Activated T-helper 1 cell treated with Interleukin-2 at 50 U/mL for 16 hours (primary cell): ENCODE results near the gene PCDHA8.
"Not testable (repeated sequence)": the region's sequence is repeated elsewhere in the genome, so short reads cannot be mapped to it uniquely, and the experiment has no call there.

Source experiments
- DNase-seq: peaks from one replicate; pipeline ENCODE4 v3.0.0-alpha.2; 2020; ENCODE audit warnings: low read depth

The PCDHA8 gene, protein sequence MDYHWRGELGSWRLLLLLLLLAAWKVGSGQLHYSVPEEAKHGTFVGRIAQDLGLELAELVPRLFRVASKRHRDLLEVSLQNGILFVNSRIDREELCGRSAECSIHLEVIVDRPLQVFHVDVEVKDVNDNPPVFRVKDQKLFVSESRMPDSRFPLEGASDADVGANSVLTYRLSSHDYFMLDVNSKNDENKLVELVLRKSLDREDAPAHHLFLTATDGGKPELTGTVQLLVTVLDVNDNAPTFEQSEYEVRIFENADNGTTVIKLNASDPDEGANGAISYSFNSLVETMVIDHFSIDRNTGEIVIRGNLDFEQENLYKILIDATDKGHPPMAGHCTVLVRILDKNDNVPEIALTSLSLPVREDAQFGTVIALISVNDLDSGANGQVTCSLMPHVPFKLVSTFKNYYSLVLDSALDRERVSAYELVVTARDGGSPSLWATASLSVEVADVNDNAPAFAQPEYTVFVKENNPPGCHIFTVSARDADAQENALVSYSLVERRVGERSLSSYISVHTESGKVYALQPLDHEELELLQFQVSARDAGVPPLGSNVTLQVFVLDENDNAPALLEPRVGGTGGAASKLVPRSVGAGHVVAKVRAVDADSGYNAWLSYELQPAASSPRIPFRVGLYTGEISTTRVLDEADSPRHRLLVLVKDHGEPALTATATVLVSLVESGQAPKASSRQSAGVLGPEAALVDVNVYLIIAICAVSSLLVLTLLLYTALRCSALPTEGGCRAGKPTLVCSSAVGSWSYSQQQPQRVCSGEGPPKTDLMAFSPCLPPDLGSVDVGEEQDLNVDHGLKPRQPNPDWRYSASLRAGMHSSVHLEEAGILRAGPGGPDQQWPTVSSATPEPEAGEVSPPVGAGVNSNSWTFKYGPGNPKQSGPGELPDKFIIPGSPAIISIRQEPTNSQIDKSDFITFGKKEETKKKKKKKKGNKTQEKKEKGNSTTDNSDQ

DNA sequence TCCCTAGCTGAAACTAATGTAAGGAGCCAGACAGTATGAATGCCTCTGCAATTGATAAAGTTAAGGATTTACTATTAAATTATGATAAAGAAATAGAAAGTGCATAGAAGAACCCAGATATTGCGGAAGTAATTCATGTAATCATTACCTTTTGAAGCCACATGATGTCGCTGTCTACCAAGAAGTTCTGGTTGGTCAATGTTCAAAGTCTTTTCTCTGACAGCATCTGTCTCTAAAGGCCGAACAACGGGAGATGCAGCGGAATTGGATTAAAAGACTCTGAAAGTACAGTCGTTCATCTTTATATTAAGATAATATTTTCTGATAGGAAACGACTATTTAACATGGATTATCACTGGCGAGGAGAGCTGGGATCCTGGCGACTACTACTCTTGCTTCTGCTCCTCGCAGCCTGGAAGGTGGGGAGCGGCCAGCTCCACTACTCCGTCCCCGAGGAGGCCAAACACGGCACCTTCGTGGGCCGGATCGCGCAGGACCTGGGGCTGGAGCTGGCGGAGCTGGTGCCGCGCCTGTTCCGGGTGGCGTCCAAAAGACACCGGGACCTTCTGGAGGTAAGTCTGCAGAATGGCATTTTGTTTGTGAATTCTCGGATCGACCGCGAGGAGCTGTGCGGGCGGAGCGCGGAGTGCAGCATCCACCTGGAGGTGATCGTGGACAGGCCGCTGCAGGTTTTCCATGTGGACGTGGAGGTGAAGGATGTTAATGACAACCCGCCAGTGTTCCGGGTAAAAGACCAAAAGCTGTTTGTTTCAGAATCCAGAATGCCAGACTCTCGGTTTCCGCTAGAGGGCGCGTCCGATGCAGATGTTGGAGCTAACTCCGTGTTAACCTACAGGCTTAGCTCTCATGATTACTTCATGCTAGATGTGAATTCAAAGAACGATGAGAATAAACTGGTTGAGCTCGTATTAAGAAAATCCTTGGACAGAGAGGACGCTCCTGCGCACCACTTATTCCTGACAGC is at the start of gene PCDHA8:
Gene PCDHA8, plus strand, starts transcription at position 210 of the 985 bp plus-strand sequence. Its CDS starts 135 bp downstream, at position 345.
- DNase-seq: no peak

DNA sequence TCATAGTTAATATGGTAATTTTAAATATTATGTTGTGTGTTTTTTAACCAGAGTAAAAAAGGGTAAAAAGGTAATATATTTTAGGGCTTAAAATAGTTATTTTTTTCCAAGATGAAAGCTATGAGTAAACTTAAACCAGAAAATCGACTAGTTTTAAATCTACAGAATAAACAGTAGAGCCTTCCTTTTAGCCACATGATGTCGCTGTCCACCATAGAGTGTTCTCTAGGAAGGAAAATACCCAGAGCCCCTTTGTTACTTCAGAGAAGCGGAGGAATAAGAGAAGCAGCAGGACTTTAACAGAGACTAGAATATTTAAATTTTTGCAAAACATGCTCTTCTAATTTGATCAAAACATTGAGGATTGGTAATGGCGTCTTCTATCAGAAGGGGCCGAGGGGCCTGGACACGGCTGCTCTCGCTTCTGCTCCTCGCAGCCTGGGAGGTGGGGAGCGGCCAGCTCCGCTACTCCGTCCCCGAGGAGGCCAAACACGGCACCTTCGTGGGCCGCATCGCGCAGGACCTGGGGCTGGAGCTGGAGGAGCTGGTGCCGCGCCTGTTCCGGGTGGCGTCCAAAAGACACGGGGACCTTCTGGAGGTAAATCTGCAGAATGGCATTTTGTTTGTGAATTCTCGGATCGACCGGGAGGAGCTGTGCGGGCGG is 46.3 kb upstream of the PCDHA8 start, which contains the start of gene PCDHA2:
Gene PCDHA2, plus strand, starts transcription at position 258 of the 664 bp plus-strand sequence.
- no peak for DNase-seq

DNA sequence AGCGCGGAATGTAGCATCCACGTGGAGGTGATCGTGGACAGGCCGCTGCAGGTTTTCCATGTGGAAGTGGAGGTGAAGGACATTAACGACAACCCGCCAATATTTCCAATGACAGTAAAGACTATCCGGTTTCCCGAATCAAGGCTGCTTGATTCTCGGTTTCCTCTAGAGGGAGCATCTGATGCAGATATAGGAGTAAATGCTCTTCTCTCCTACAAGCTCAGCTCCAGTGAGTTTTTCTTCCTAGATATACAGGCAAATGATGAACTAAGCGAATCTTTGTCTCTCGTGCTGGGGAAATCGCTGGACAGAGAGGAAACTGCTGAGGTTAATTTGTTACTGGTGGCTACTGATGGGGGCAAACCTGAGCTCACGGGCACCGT is 45.7 kb upstream of the PCDHA8 start:
- DNase-seq: no peak

DNA sequence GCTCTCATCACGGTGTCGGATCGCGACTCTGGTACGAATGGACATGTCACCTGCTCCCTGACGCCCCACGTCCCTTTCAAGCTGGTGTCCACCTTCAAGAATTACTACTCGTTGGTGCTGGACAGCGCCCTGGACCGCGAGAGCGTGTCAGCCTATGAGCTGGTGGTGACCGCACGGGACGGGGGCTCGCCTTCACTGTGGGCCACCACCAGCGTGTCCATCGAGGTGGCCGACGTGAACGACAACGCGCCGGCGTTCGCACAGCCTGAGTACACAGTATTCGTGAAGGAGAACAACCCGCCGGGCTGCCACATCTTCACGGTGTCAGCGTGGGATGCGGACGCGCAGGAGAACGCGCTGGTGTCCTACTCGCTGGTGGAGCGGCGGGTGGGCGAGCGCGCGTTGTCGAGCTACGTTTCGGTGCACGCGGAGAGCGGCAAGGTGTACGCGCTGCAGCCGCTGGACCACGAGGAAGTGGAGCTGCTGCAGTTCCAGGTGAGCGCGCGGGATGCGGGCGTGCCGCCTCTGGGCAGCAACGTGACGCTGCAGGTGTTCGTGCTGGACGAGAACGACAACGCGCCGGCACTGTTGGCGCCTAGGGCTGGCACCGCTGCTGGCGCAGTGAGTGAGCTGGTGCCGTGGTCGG is 44.8 kb upstream of the PCDHA8 start:
- DNase-seq: not testable (repeated sequence)

DNA sequence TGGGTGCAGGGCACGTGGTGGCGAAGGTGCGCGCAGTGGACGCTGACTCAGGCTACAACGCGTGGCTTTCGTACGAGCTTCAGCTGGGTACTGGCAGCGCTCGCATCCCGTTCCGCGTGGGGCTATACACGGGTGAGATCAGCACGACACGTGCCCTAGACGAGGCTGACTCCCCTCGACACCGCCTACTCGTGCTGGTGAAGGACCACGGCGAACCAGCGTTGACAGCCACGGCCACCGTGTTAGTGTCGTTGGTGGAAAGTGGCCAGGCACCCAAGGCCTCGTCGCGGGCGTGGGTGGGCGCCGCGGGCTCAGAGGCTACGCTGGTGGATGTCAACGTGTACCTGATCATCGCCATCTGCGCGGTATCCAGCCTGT is 44.3 kb upstream of the PCDHA8 start:
- DNase-seq: no peak

DNA sequence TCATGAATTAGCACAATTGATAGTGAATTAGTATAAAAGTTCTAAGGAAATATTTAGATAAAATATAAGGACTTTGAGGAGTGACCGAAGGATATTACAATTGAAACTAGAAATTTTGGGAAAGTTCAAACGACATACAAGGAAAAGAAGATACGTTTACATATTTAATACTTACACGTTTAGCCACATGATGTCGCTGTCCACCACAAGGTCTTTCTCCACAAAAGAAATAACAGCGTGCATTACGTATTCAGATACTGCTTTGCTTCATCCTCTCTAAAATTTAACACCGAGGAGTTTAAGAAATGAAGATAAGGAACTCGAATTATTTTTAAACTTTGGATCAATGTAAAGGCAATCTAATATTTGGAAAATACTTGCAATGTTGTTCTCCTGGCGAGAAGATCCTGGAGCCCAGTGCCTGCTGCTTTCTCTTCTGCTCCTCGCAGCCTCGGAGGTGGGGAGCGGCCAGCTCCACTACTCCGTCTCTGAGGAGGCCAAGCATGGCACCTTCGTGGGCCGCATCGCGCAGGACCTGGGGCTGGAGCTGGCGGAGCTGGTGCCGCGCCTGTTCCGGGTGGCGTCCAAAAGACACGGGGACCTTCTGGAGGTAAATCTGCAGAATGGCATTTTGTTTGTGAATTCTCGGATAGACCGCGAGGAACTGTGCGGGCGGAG is 40.0 kb upstream of the PCDHA8 start, which contains the start of gene PCDHA3:
Gene PCDHA3, plus strand, starts transcription at position 242 of the 678 bp plus-strand sequence.
- DNase-seq: no peak

DNA sequence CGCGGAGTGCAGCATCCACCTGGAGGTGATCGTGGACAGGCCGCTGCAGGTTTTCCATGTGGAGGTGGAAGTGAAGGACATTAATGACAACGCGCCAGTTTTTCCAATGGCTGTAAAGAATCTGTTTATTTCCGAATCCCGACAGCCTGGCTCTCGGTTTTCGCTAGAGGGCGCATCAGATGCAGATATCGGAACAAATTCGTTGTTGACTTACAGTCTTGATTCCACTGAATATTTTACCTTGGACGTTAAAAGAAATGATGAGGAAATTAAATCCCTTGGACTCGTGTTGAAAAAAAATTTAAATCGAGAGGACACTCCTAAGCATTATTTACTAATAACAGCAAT is 39.5 kb upstream of the PCDHA8 start:
- no peak for DNase-seq

DNA sequence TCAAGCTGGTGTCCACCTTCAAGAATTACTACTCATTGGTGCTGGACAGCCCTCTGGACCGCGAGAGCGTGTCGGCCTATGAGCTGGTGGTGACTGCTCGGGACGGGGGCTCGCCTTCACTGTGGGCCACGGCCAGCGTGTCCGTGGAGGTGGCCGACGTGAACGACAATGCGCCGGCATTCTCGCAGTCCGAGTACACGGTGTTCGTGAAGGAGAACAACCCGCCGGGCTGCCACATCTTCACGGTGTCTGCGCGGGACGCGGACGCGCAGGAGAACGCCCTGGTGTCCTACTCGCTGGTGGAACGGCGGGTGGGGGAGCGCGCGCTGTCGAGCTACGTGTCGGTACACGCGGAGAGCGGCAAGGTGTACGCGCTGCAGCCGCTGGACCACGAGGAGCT is 38.6 kb upstream of the PCDHA8 start:
- DNase-seq: not testable (repeated sequence)

DNA sequence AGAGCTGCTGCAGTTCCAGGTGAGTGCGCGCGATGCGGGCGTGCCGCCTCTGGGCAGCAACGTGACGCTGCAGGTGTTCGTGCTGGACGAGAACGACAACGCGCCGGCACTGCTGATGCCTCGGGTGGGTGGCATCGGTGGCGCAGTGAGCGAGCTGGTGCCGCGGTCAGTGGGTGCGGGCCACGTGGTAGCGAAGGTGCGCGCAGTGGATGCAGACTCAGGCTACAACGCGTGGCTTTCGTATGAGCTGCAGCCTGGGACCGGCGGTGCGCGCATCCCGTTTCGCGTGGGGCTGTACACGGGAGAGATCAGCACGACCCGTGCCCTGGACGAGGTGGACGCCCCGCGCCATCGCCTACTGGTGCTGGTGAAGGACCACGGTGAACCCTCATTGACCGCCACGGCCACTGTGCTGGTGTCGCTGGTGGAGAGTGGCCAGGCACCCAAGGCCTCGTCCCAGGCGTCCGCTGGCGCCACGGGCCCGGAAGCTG is 38.2 kb upstream of the PCDHA8 start:
- no peak for DNase-seq

DNA sequence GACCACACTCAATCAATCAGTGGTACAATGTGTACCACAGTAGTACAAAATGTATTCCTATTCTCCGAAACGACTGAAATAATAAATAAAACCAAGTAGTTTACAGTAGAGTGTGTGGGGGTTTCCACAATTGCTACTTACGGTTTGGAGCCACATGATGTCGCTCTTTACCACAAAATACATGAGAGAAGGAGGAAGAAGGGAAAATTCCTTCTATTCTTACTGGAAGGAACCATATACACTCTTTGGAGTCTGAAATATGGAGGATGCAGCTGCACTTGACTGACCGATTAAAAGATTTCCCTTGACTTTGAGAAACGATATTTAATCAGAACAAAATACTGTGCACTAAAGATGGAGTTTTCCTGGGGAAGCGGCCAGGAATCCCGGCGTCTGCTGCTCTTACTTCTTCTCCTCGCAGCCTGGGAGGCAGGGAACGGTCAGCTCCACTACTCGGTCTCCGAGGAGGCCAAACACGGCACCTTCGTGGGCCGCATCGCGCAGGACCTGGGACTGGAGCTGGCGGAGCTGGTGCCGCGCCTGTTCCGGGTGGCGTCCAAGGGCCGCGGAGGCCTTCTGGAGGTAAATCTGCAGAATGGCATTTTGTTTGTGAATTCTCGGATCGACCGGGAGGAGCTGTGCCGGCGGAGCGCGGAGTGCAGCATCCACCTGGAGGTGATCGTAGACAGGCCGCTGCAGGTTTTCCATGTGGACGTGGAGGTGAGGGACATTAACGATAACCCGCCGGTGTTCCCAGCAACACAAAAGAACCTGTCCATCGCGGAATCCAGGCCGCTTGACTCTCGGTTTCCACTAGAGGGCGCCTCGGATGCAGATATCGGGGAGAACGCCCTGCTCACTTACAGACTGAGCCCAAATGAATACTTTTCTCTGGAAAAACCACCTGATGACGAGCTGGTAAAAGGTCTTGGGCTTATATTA is 33.9 kb upstream of the PCDHA8 start, which contains the start of gene PCDHA4:
Gene PCDHA4, plus strand, starts transcription at position 235 of the 942 bp plus-strand sequence.
- no peak for DNase-seq

DNA sequence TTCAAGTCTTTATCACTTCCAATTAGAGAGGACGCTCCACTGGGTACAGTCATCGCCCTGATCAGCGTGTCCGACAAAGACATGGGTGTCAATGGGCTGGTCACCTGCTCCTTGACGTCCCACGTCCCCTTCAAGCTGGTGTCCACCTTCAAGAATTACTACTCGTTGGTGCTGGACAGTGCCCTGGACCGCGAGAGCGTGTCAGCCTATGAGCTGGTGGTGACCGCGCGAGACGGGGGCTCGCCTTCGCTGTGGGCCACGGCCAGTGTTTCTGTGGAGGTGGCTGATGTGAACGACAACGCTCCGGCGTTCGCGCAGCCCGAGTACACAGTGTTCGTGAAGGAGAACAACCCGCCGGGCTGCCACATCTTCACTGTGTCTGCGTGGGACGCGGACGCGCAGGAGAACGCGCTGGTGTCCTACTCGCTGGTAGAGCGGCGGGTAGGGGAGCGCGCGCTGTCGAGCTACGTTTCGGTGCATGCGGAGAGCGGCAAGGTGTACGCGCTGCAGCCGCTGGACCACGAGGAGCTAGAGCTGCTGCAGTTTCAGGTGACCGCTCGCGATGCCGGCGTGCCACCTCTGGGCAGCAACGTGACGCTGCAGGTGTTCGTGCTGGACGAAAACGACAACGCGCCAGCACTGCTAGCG is 32.6 kb upstream of the PCDHA8 start:
- not testable (repeated sequence) for DNase-seq

DNA sequence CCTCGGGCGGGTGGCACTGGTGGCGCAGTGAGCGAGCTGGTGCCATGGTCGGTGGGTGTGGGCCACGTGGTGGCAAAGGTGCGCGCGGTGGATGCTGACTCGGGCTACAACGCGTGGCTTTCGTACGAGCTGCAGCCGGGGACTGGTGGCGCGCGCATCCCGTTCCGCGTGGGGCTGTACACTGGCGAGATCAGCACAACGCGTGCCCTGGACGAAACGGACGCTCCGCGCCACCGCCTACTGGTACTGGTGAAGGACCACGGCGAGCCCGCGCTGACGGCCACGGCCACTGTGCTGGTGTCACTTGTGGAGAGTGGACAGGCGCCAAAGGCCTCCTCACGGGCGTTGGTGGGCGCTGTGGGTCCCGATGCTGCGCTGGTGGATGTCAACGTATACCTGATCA is 32.1 kb upstream of the PCDHA8 start:
- DNase-seq: no peak

DNA sequence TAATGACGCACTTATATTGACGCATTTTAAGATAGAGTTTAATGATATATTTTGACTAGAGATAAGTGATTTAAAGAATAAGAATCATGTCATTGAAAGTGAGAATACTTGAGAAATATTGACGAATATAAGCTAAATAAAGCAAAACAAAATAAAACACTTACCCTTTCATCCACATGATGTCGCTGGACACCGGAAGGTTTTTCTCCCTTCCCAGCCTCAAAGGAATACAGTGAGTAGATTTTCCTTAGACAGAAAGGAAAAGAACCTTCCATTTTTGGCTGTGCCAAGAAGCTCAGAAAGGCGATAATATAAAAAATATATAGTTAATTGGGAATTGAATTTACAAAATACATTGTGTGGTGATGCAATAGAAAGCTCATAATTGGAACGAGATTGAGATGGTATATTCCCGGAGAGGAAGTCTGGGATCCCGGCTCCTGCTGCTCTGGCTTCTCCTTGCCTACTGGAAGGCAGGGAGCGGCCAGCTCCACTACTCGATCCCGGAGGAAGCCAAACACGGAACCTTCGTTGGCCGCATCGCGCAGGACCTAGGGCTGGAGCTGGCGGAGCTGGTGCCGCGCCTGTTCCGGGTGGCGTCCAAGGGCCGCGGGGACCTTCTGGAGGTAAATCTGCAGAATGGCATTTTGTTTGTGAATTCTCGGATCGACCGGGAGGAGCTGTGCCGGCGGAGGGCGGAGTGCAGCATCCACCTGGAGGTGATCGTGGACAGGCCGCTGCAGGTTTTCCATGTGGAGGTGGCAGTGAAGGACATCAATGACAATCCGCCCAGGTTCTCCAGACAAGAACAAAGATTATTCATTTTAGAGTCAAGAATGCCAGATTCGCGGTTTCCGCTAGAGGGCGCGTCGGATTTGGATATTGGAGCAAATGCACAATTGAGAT is 19.4 kb upstream of the PCDHA8 start, which contains the start of gene PCDHA5:
Gene PCDHA5, plus strand, starts transcription at position 239 of the 906 bp plus-strand sequence.
- no peak for DNase-seq

DNA sequence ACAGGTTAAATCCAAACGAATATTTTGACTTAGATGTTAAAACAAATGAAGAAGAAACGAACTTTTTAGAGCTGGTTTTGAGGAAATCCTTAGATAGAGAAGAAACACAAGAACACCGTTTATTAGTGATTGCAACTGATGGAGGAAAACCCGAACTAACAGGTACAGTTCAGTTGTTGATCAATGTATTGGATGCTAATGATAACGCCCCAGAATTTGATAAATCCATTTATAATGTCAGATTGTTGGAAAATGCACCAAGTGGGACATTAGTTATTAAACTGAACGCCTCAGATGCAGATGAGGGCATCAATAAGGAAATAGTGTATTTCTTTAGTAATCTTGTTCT is 18.7 kb upstream of the PCDHA8 start:
- DNase-seq: no peak

DNA sequence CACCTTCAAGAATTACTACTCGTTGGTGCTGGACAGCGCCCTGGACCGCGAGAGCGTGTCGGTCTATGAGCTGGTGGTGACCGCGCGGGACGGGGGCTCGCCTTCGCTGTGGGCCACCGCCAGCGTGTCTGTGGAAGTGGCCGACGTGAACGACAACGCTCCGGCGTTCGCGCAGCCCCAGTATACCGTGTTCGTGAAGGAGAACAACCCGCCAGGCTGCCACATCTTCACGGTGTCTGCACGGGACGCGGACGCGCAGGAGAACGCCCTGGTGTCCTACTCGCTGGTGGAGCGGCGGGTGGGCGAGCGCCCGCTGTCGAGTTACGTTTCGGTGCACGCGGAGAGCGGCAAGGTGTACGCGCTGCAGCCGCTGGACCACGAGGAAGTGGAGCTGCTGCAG is 18.0 kb upstream of the PCDHA8 start:
- not testable (repeated sequence) for DNase-seq

DNA sequence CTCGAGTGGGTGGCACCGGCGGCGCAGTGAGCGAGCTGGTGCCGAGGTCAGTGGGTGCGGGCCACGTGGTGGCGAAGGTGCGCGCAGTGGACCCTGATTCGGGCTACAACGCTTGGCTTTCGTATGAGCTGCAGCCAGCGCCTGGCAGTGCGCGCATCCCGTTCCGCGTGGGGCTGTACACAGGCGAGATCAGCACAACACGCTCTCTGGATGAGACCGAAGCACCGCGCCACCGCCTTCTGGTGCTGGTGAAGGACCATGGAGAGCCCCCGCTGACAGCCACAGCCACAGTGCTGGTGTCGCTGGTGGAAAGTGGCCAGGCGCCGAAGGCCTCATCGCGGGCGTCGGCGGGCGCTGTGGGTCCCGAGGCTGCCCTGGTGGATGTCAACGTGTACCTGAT is 17.5 kb upstream of the PCDHA8 start:
- DNase-seq: no peak
